ENCODE results near the gene NUCKS1. TPM values are rescaled to one million over a fixed set of nuclear protein-coding genes. Genes with fewer than 3 reads are reported as not detected.

NUCKS1 gene
- total and polyA plus RNA-seq, 2 of the 13 experiments (the other 11 are each of a cell fraction or from before 2014, with no cell fraction given), result 35.5 to 117 TPM

DNA sequence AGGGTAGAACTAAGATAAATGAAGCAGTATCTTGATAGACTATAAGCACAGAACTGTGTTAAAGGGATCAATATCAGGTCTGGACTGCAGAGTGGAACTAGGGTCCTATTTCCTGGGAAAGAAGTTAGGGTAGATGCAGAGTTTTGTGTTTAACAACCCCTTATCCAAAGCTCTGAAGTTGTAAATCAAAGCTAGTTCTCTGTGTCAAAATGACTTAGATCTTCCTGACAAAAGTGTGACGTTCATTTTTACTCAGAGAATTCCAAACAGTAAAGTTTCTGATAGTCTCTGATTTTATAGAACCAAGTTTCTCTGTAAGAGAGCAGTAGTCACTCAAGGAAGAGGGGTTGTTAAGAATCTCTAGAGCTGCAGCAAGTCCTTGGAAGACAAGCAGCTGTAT is 8.3 kb downstream of the NUCKS1 start (continued):
- TF ChIP-seq, protein P1, sequence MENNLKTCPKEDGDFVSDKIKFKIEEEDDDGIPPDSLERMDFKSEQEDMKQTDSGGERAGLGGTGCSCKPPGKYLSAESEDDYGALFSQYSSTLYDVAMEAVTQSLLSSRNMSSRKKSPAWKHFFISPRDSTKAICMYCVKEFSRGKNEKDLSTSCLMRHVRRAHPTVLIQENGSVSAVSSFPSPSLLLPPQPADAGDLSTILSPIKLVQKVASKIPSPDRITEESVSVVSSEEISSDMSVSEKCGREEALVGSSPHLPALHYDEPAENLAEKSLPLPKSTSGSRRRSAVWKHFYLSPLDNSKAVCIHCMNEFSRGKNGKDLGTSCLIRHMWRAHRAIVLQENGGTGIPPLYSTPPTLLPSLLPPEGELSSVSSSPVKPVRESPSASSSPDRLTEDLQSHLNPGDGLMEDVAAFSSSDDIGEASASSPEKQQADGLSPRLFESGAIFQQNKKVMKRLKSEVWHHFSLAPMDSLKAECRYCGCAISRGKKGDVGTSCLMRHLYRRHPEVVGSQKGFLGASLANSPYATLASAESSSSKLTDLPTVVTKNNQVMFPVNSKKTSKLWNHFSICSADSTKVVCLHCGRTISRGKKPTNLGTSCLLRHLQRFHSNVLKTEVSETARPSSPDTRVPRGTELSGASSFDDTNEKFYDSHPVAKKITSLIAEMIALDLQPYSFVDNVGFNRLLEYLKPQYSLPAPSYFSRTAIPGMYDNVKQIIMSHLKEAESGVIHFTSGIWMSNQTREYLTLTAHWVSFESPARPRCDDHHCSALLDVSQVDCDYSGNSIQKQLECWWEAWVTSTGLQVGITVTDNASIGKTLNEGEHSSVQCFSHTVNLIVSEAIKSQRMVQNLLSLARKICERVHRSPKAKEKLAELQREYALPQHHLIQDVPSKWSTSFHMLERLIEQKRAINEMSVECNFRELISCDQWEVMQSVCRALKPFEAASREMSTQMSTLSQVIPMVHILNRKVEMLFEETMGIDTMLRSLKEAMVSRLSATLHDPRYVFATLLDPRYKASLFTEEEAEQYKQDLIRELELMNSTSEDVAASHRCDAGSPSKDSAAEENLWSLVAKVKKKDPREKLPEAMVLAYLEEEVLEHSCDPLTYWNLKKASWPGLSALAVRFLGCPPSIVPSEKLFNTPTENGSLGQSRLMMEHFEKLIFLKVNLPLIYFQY (CRISPR knock-in tag; IDR thresholded peaks at IDR 0.05; ENCODE audit: borderline replicate concordance), result no peak
- no peak for TF ChIP-seq ZKSCAN1 (IDR thresholded peaks at IDR 0.05; ENCODE audit: low read length)
- TF ChIP-seq, protein P2, sequence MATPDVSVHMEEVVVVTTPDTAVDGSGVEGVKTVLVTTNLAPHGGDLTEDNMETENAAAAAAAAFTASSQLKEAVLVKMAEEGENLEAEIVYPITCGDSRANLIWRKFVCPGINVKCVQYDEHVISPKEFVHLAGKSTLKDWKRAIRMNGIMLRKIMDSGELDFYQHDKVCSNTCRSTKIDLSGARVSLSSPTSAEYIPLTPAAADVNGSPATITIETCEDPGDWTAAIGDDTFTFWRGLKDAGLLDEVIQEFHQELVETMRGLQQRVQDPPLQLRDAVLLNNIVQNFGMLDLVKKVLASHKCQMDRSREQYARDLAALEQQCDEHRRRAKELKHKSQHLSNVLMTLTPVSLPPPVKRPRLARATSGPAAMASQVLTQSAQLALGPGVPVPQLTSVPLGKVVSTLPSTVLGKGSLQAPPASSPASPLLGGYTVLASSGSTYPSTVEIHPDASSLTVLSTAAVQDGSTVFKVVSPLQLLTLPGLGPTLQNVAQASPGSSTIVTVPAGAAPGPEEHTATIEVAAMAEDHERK (CRISPR knock-in tag; IDR thresholded peaks at IDR 0.05; ENCODE audit: low read depth), result no peak
- no peak for TF ChIP-seq ZNF891 (CRISPR knock-in tag; IDR thresholded peaks at IDR 0.05)
- no peak for TF ChIP-seq RBAK (CRISPR knock-in tag; IDR thresholded peaks at IDR 0.05)
- TF ChIP-seq JDP2 (CRISPR knock-in tag; IDR thresholded peaks at IDR 0.05; ENCODE audit: borderline replicate concordance), result no peak

Measured in HepG2 (cell line).